Ureter (tissue), 1 donor: ENCODE measurements around the gene DAGLA. TPM values are rescaled to one million over a fixed set of nuclear protein-coding genes. Genes with fewer than 3 reads are reported as not detected.

Source experiments
- DNase-seq: peaks from one replicate; pipeline ENCODE4 v3.0.0-alpha.2; 2020; ENCODE audit warnings: low spot score
- total RNA-seq: library from RNA; stranded (reverse); gene quantifications from one replicate; pipeline ENCODE4 v1.2.4, GENCODE V29; 2023
- donor health status: DM: yes; HTN: yes; CAD: no.

Gene DAGLA
- total RNA-seq, 1 donor from 2014 or later, result 2.7 TPM

DNA sequence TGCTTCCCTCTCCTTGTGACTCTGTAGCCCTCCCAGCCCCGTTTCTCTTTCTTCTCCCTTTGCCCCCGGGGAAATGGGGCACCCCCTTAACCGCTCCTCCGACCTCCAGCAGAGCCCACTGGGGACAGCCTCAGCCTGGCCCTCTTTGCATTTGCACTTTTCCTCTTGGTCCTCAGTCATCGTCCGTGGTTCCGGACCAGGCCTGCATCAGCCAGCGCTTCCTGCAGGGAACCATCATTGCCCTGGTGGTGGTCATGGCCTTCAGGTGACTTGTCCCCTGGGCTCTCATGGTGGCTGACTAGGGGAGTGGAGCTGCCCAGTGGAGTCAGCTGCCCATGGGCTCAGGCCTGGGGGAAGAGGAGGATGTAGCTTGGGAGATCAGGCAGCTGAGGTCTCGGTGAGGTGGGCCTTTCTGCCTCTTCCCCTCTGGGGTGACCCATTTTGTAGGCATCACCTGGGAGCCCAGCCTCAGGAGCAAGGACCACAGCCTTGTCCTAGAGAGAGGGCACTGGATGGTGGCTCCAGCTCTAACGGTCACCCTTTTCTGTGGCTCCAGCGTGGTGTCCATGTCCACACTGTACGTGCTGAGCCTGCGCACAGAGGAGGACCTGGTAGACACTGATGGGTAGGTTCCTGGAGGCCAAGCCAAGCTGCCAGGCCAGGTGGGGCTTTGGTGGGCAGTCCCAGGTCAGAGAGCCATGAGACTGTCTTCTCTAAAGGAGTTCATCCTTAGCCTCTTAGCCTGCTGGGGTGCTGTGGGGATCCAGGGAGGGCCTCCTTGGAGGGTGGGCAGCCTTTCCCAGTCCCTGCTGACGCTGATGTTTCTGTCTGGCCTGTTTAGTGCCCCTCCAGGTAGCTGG, 99.7 kb downstream of the DAGLA start:
- DNase-seq, result no peak

DNA sequence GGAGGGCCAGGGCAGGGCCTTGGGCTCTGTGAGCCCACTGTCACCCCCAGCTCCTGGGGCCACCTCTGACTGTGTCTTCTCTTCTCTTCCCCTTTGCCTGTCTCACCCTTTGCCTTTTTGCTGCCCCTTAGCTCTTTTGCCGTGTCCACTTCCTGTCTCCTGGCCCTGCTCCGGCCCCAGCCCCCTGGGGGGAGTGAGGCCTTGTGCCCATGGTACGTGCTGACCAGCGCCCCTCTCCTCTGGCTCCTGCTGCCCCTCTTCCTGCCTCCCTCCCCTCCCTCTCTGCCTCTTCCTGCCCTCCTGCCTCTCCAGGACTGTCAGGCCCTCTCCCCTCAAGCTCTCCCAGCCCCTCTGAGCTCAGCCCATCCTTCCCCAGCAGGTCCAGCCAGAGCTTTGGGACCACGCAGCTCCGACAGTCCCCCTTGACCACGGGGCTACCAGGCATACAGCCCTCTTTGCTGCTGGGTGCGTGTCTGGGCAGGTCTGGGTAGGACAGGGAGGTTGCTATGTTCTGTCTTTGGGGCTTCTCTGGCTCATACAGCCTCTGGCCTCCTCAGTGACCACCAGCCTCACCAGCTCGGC, 100.5 kb downstream of the DAGLA start:
- DNase-seq, result no peak

DNA sequence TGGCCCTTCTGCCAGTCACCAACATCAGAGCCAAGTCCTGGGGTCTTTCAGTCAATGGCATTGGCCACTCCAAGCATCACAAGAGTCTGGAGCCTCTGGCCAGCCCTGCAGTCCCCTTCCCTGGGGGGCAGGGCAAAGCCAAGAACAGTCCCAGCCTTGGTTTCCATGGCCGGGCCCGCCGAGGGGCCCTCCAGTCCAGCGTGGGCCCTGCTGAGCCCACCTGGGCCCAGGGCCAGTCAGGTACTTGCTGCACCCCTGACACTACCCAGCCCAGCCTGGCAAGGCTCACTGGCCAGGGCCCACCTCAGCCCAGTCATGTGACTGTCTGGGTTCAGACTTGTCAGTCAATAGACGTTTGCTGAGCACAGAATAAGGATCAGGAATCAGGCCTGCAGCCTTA, 101.4 kb downstream of the DAGLA start:
- no peak for DNase-seq

DNA sequence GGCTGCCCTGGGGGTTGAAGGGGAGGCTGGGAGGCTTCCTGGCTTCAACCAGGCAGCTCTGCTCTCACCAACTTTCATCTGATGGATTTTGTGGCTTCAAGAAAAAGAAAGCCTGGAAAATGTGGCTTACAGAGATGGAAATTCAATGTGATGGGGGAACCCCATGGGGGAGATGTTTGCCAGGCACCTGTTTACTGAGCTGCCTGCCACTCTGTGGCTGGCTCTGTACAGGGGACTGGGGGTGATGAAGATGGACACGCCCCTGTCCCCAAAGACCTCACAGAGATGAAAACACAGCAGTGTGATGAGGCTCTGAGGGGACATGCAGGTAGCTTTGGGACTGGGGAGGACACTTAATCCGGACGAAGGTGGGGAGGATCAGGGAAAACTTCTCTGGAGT, 102.1 kb downstream of the DAGLA start:
- no peak for DNase-seq

DNA sequence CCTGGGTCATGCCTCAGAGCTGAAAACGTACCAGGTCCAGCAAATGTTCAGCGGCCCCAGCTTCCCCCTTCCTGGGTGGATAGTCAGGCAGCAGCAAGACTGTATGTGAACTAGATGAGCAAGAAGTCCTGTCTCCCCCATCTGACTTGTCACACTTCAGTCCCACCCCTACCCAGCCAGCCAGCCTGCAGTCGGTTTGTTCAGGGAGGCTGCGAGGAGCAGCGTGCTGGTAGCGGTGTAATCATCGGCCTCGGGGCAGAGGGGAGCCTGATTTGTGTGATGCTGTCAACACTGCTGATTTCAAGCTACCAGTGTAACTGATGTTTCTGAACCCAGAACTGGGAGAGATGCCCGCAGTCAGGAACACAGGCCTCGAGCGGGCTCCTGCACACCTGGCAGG, 102.7 kb downstream of the DAGLA start:
- DNase-seq, result no peak

DNA sequence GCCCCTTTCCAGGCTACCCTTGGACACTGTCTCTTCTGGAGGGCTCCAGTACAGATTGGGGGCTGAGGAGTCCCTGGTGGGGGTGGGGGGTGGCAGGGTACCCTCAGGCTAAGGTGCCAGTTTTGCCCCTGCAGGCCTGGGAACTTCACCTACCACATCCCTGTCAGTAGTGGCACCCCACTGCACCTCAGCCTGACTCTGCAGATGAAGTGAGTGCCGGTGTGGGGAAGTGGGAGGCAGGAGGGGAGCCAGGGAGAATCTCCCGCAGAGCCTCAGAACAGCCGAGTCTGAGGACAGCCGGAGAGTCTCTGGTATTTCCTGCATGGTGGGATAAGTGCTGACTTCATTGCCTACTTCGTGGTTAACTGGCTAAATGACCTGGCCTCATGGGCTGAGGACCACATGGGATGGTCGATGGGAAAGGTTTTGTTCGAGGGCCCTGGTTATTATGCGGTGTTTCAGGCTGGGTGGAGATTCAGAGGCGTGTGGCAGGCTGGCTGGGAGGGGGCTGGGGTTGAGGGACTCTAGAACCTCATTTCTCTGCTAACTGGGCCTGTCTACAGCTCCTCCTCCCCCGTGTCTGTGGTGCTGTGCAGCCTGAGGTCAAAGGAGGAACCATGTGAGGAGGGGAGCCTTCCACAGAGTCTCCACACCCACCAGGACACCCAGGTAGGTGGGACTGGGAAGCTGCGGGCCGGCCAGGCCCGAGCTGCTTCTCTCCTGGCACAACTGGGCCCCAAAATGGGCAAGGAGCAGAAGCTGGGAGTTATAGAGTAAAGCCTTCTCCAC, 103.7 kb downstream of the DAGLA start:
- DNase-seq, result no peak

DNA sequence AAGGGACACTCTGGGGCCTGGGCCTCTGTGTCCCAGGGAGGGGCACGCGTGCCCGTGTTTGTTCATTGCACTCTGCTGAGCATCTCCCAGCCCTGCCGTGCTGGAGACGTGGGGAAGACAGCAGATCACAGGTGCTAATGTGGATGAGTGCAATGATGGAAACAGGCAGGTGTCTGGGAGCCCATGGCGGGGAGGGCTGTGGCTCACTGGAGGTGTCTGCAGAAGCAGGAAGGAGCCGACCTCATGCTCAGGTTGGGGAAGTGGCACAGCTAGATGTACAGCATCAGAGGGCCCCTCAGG, 104.3 kb downstream of the DAGLA start:
- no peak for DNase-seq

DNA sequence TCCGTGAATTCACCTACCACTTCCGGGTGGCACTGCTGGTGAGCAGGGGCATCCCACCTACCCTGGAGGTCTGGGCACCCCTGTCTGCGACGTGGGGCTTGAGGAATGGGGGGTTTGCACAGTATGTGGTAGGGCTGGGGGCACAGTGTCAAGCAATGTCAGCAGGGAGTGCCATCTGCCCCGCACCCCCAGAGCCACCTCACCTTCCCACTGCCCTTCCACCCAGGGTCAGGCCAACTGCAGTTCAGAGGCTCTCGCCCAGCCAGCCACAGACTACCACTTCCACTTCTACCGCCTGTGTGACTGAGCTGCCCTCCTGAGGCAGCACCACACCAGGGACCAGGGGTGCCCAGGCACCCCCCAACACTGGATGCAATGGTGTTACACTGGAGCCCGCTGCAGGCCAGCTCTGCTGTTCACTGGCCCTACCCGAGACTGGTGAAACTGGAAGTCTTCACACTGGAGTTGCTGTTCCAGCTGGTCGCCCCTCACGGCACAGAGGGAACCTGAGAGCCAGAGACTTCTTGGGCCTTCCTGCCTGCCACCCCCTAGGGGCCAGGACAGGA, 105.7 kb downstream of the DAGLA start:
- DNase-seq, result no peak

DNA sequence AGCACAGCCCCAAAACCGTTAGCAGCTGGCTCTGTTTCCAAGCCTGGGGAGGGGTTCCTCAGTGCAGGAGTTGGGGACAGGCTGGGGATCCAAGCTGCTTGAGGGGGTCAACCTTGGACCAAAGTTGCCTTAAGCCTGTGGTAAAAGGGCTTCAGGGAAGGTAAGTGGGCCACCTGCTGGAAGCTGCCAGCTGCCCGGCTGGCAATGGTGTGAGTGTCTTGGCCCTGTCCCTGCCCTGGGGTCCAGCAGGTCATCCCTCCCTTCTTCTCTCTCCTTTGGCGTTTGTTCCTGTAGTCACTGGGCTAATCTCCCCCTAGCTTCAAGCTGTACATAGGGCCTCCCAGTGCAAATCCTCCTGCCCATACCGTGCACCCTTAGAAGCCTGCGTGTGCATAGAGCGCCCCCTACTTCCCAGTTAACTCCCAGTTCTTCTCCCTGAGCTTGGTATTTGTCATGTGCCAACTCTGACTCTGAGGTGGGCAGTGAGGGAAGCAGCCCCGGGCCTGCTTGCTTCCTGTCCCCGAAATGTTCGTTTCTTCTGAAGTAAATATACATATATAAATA, 107.8 kb downstream of the DAGLA start:
- no peak for DNase-seq

DNA sequence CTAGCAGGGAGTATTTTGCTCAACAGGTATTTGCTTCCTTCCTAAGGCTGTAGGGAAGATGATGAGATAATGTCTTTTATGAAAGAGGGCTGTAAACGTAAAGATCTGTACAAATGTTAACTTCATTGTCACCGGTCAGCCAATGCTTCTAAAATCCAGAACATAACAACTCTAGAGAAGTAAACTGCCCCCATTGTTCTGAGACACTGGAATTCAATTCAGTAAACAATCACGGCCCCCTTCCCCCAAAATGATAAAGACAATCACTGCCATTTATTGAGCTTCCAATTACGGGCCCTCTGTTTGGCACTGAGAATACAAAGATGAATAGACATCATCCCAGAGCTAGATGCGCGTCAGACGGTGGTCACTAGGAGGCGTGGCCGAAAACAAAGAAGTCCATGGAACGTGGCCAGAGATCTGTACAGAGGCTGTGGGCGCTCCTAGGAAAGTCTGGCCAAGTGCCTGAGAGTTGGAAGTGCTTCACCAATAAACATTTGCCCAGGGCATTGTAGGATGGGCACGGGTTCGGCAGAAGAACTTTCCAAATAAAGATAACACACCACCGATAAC, 111.6 kb downstream of the DAGLA start:
- DNase-seq, result peak; percentile 67

DNA sequence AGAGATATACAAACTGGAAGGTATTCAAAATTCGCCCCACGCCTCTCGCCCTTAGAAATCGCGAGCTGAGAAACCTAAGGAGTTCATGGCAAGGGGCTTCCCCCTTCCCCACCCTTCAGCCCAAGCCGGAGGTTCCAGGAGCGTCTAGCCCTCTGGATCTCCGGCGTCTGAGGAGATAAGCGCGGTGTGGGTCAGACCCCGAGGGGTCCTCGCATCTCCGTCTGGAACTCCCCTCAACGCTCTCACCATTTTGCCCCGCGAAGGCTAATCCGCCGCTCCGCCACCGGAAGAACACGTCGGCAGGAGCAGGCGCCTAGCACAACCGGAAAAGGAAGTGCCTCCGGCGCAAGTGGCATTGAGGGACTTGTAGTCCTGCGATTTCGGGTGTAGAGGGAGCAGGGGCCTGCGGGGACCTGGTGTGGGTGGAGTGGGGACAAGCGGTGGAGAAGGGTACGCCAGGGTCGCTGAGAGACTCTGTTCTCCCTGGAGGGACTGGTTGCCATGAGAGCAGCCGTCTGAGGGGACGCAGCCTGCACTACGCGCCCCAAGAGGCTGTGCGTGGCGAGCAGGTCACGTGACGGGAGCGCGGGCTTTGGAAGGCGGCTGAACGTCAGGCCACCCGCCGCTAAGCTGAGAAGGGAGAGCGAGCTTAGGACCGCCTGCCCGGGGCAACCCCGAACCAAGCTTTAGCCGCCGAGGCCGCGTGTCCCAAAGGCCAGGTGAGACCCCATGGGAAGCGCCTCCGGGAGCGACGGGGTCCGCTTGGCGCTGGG, 112.3 kb downstream of the DAGLA start, which contains the start of the genes FEN1 and TMEM258:
FEN1 (plus strand) TSS at position 602 of the 773 bp plus-strand sequence. CDS start 2,451 bp downstream, outside the sequence.
TMEM258 (minus strand) TSS at position 290 of the 773 bp plus-strand sequence; CDS start at position 249, 41 bp downstream.
- DNase-seq, result peak; percentile 91

DNA sequence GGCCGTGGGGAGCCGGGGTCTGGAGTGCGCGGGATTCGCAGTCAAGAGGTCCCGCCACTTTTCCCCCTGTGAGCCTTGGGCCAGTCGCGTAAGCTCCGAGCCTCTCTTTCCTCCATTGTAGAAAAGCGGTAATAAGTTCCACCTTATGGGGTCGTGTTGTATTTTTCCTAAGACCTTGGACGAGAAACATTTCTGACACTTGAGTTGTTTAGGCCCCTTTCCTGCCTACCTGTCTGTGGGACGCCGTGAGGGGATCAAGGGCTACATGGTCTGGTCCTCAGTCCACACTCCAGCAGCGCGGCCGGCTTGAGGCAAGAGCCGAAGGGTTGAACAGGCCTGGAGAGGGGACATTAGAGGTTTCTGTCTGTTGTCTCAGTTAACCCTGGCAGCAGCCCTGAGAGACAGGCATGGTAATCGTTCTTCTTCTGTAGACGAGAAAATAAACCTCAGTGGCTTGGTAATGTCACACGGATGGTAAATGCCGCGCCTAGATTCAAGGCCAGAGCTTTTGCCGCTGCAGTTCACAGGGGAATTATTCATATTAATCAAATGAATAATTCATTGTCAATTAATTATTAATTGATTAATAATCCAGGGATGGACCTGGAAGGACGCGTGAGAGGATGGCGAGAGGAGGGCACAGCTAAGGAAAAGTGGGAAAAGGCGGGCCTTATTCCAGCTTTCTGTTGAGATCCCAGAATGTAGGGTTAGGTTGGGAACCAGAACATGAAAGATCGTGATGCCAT, 113.1 kb downstream of the DAGLA start:
- no peak for DNase-seq

DNA sequence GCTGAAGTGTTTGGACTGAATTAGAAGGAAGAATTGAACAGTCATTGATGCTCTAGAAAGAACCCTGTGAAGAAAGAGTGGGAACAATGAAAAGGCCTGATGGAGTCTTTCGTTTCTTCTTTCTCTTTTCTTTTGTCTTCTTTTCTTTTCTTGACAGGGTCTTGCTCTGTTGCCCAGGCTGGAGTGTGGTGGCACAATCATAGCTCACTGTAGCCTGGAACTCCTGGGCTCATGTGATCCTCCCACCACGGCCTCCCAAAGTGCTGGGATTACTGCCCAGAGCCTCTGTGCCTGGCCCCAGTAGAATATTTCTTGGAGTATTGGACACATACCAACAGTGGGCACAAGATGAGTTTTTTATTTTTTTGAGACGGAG, 113.6 kb downstream of the DAGLA start:
- DNase-seq, result no peak

DNA sequence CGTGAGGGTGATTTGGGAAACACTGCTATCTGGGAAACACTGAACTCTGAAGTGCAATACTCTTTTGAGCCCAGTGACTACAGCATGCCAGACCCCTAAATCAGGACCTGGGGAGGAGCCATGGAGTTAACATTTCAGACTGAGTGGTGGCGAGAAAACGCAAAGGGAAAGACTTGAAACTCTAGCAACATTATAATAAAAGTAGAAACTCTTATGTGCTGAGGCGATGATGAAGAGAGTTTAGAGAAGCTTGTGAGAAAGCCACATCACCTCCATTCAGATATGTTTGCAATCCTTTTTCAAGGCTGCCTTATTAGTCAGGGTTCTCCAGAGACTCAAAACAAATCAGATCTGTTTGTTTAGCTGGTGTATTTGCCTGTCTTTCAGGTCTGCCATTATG, 114.4 kb downstream of the DAGLA start:
- DNase-seq, result no peak

DNA sequence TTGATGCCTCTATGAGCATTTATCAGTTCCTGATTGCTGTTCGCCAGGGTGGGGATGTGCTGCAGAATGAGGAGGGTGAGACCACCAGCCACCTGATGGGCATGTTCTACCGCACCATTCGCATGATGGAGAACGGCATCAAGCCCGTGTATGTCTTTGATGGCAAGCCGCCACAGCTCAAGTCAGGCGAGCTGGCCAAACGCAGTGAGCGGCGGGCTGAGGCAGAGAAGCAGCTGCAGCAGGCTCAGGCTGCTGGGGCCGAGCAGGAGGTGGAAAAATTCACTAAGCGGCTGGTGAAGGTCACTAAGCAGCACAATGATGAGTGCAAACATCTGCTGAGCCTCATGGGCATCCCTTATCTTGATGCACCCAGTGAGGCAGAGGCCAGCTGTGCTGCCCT, 115.3 kb downstream of the DAGLA start:
- DNase-seq, result no peak

DNA sequence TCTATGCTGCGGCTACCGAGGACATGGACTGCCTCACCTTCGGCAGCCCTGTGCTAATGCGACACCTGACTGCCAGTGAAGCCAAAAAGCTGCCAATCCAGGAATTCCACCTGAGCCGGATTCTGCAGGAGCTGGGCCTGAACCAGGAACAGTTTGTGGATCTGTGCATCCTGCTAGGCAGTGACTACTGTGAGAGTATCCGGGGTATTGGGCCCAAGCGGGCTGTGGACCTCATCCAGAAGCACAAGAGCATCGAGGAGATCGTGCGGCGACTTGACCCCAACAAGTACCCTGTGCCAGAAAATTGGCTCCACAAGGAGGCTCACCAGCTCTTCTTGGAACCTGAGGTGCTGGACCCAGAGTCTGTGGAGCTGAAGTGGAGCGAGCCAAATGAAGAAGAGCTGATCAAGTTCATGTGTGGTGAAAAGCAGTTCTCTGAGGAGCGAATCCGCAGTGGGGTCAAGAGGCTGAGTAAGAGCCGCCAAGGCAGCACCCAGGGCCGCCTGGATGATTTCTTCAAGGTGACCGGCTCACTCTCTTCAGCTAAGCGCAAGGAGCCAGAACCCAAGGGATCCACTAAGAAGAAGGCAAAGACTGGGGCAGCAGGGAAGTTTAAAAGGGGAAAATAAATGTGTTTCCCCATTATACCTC, 115.8 kb downstream of the DAGLA start:
- DNase-seq, result no peak
